Right lung (tissue), 10 donors: Measurements from ENCODE around the gene DIPK1B. TPM values are rescaled to one million over a fixed set of nuclear protein-coding genes. Genes with fewer than 3 reads are reported as not detected.

Source experiments
- DNase-seq, 2 donors: peaks; one replicate each; pipeline ENCODE4 v3.0.0-alpha.2; 2013
- long read RNA-seq, 8 donors: transcript quantifications; one replicate each; lab custom pipeline, GENCODE V29; 2026
- polyA plus RNA-seq, 5 donors: library from polyadenylated mRNA; unstranded; fragments of 120-200 nt; gene quantifications; one replicate each; pipeline versions ENCODE4 v1.2.1 to v1.2.3, GENCODE V29; 2013; ENCODE audit warnings: inconsistent platforms in 1 of 5, low replicate concordance in 1 of 5; ENCODE audit not compliant: insufficient read length in 5 of 5, insufficient read depth in 1 of 5

DIPK1B gene
- polyA plus RNA-seq = 10 to 100 TPM; 22.7 to 47.6 (median 29.8) TPM
- long read RNA-seq, donor 1, transcript FAM69B-202 (5 exons, 1,668 nt) = major isoform, 30 of 30 reads
- long read RNA-seq, donor 1, partial matches to known transcripts = 0 of 30 reads
- long read RNA-seq, donor 1, other reads (novel, unspliced or antisense) = 0 of 30 reads
- long read RNA-seq, donor 2, transcript FAM69B-202 (5 exons, 1,668 nt) = major isoform, 23 of 24 reads
- long read RNA-seq, donor 2, partial matches to known transcripts = 0 of 24 reads
- long read RNA-seq, donor 2, other reads (novel, unspliced or antisense) = 0 of 24 reads
- long read RNA-seq, donor 3, transcript FAM69B-202 (5 exons, 1,668 nt) = major isoform, 20 of 21 reads
- long read RNA-seq, donor 3, partial matches to known transcripts = 0 of 21 reads
- long read RNA-seq, donor 3, other reads (novel, unspliced or antisense) = 0 of 21 reads
- long read RNA-seq, donor 4, transcript FAM69B-202 (5 exons, 1,668 nt) = major isoform, 10 of 11 reads
- long read RNA-seq, donor 4, partial matches to known transcripts = 0 of 11 reads
- long read RNA-seq, donor 4, other reads (novel, unspliced or antisense) = 0 of 11 reads
- long read RNA-seq, donor 5, transcript FAM69B-202 (5 exons, 1,668 nt) = major isoform, 37 of 256 reads
- long read RNA-seq, donor 5, partial matches to known transcripts = 182 of 256 reads
- long read RNA-seq, donor 5, other reads (novel, unspliced or antisense) = 34 of 256 reads
- long read RNA-seq, donor 6, transcript FAM69B-202 (5 exons, 1,668 nt) = major isoform, 27 of 28 reads
- long read RNA-seq, donor 6, partial matches to known transcripts = 0 of 28 reads
- long read RNA-seq, donor 6, other reads (novel, unspliced or antisense) = 0 of 28 reads
- long read RNA-seq, donor 7, transcript FAM69B-202 (5 exons, 1,668 nt) = major isoform, 20 of 21 reads
- long read RNA-seq, donor 7, partial matches to known transcripts = 0 of 21 reads
- long read RNA-seq, donor 7, other reads (novel, unspliced or antisense) = 0 of 21 reads
- long read RNA-seq, donor 8, transcript FAM69B-202 (5 exons, 1,668 nt) = major isoform, 11 of 12 reads
- long read RNA-seq, donor 8, partial matches to known transcripts = 0 of 12 reads
- long read RNA-seq, donor 8, other reads (novel, unspliced or antisense) = 0 of 12 reads

DNA sequence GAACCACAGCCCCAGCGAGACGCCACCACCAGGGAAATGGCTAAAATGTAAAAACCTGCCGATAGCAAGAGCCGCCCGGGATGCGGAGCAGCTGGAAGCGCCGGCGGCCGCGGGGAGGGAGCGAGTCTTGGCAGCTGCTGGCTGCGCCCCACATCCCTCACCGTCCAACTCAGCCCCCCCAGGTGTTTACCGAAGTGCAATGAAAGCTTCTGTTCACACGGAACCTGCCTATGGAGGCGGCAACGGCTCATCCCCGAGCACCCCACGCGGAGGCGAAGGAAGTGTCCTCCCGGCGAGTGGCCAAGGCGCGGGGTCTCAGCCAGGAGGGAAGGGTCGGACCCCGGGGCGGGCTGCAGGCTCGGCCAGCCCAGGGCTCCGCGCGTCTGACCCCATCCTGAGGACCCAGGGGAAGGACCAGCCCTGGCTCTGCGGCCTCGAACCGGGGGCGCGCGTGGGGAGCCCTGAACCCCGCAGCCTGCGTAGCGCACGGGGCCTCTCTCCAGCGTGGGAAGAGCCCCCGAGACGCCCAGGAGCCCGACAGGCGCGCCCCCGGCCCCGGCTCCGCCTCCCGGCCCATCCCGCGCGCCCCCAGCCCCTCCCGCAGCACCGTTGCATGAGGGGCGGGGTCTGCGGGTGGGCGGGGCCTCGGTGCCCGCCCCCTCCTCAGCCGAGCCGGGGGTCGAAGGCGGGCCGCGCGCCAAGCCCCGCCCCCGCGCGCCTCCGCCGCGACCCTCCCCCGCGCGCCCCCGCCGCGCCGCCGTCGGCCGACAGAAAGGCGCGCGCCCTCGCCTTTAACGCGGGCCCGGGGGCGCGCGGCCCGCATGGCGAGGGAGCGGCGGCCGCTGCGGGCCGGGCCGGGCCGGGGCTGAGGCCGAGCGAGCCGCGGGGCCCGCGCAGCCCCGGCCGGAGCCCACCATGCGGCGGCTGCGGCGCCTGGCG is at the start of gene DIPK1B:
DIPK1B (plus strand) TSS at position 822 of the 939 bp plus-strand sequence; CDS start at position 916, 94 bp downstream.
- DNase-seq = no peak

GRCh38 chr9:136662656-136663581 is 49.5 kb upstream of the DIPK1B start, which contains the start of gene EGFL7:
Gene EGFL7 (plus strand): TSS chr9:136662916. CDS start chr9:136668283, 5,367 bp downstream.
- DNase-seq = no peak

- no peak for DNase-seq
Observed at GRCh38 chr9:136664000-136664915, 48.1 kb upstream of the DIPK1B start.

DNA sequence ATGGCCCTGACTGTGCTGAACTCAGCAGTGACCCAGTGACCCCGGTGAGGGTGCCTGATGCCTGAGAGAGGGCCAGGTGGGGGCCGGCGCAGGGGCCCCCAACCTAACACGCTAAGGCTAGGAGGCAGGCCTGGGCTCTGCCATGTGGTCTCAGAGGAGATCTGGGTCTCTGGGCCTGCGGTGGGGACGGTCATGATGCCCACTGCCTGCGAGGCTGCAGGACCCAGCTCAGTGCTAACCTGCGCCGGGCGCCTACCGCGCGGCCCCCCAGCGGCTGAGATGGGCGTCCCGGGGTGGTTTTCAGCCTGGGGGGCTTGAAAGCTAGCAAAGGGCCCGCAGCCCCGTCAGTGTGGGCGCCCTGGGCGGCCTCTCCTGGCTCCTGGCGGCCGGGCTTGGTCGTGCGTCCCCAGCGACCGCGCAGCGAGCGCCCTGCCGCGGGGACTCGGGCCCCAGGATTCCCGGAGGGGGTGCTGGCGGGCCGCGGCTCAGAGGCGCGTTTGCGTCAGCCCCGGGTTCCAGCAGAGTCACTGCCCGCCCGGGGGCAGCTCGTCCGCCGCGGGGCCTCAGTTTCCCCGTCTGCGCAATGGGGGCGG is 47.2 kb upstream of the DIPK1B start:
- no peak for DNase-seq

GRCh38 chr9:136665704-136666371 is 46.5 kb upstream of the DIPK1B start:
- no peak for DNase-seq

DNA sequence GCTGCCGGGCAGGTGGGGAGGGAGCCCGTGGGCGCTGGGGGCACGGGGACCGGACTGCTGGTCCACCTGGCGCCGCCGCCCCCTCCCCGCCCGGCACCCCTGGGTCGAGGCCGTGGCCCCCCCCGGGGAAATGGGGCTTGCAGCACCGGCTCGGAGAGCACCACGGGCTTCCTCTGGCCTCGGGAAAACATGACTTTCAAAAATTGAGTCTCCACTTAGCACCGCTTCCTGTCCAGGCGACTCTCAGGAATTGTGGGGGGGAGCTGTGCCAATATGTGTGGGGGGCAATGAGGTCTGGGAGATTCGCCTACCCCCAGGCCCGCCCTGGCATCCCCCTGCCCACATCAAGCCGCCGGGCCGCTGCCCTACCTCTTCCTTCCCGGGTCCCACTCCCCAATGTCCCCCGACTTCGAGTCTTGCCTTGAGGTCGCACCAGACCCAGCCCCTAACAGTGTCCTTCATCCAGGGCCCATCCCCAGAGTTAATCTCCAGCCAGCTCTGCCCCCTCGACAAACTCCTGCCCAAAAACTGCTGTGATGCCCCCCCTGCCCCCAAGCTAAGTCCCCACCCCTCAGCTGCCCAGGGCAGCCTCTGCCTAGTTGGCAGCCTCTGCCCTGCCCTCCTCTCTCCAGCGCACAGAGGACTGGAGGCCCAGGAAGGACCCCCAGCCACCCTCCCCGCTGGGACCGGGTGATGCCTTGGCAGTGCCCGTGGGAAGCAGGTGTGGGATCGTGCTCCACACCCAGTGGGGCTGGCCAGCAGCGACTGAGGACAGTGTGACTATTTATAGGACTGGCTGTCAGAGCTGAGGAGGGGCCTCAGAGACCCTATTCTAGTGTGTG is 45.8 kb upstream of the DIPK1B start:
- DNase-seq = no peak

DNA sequence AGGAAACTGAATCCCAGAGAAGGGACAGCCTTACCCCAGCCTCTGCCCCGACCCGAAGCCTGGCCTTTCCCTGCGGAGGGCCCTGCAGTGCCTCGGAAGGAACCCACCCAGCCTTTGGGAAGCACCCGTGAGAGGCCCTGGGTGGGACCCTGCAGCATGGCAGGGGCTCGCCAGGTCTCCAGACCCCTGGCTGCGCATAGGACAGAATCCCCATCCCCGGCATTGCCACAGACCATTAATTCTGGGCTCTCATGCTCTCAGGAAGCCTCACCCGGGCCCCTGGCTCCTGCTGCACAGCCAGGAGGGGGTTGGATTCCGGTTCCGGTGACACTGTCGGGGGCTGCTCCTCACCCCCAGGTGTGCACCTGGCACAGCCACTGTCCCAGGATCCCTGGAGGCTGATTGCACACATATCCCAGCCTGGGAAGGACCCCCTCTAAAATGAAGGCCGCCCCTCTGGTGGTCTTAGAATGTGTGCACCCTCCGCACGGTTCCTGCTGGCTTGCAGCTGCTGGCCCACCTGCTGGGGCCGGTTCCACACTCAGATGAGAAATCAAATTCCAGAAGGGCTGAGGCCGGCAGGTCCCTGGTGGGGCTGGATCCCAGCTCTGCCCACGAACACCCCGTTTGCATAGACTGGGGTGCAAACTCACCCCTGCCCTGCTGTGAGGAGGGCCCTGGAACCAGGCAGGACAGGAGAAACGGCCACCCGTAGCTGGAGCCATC is 45.0 kb upstream of the DIPK1B start:
- DNase-seq = no peak

- DNase-seq = no peak
Observed at GRCh38 chr9:136667940-136668760, 44.2 kb upstream of the DIPK1B start.

DNA sequence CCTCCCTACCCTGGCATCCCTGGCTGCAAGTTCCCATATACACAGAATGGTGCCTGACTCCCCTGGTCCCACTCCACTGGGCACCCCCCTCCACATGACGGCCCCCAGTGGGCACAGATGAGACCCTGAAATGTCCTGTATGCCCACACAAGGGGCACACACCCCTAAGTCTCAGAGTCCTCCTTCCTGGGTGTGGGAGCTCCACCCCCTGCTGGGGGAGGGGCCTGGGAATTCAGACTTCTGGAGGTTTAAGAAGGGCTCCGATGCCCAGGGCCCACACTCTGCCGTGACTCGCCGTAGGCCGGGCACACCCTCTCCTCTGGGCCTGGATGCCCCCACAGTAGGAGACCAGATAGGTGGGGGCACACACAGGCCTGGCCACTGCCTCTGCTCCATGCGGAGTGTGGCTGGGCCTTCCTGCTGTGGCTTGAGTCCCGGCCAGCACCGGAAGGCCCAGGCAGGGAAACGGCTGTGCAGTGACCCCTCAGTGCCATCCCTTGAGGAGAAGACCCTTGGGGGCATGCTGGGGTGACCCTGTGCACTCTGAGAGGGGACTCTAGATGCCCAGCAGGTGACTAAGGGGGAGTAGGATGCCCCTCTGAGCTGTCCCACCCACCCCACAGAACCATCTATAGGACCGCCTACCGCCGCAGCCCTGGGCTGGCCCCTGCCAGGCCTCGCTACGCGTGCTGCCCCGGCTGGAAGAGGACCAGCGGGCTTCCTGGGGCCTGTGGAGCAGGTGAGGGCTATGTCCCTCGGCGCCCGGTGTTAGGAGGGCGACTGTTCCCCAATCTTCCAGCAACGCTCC is 43.2 kb upstream of the DIPK1B start:
- no peak for DNase-seq

DNA sequence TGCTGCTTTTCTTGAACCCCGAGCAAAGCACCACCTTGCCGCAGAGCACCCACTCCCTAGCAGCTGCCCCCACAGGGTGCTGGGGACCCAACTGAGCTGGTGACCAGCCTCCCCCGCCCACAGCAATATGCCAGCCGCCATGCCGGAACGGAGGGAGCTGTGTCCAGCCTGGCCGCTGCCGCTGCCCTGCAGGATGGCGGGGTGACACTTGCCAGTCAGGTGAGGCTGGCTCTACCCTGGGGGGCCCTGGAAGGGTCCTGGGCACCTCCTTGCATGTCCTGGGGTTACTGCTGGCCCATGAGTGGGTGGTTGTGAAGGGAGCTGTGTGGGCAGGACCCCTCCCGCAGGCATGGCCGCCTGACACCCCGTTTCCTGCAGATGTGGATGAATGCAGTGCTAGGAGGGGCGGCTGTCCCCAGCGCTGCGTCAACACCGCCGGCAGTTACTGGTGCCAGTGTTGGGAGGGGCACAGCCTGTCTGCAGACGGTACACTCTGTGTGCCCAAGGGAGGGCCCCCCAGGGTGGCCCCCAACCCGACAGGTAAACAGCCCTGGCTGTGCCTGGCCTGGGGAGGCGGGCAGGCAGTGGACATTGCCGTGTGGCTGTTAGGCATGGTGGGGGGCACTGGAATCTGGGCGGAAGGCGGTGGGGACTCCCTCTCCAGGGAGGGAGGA is 42.4 kb upstream of the DIPK1B start:
- DNase-seq = no peak

- no peak for DNase-seq
Observed at GRCh38 chr9:136670576-136671253, 41.7 kb upstream of the DIPK1B start.

GRCh38 chr9:136671254-136671614 is 41.1 kb upstream of the DIPK1B start:
- DNase-seq = no peak
